ENCODE data around the gene PACSIN3. TPM values are rescaled to one million over a fixed set of nuclear protein-coding genes. Genes with fewer than 3 reads are reported as not detected.
"Not testable (repeated sequence)": the region's sequence is repeated elsewhere in the genome, so short reads cannot be mapped to it uniquely, and the experiment has no call there.

The PACSIN3 gene
- total RNA-seq, 1 experiment from 2014 or later, result 88.1 TPM

- no peak for DNase-seq (ENCODE audit: low spot score)
- in situ Hi-C loops (cut with HindIII; ENCODE audit: low sequenced_read_pairs), result no loop called here
Observed at GRCh38 chr11:47202576-47202975, 16.3 kb upstream of the PACSIN3 start.

GRCh38 chr11:47201015-47201414, 14.8 kb upstream of the PACSIN3 start:
- in situ Hi-C loops (cut with HindIII; ENCODE audit: low sequenced_read_pairs), result no loop called here
- DNase-seq (ENCODE audit: low spot score), result no peak

- in situ Hi-C loops (cut with HindIII; ENCODE audit: low sequenced_read_pairs), result not testable (repeated sequence)
Observed at GRCh38 chr11:47198161-47198560, 11.9 kb upstream of the PACSIN3 start.

GRCh38 chr11:47192111-47192510, 5.9 kb upstream of the PACSIN3 start:
- no peak for DNase-seq (ENCODE audit: low spot score)
- in situ Hi-C loops (cut with HindIII; ENCODE audit: low sequenced_read_pairs), result no loop called here

More at GRCh38 chr11:47198161-47198560, 11.9 kb upstream of the PACSIN3 start:
- DNase-seq (ENCODE audit: low spot score), result not testable (repeated sequence)

- DNase-seq (ENCODE audit: low spot score); in situ Hi-C loops (cut with HindIII; ENCODE audit: low sequenced_read_pairs): not testable (repeated sequence)
Observed at GRCh38 chr11:47191137-47191536, 4.9 kb upstream of the PACSIN3 start.

- in situ Hi-C loops (cut with HindIII; ENCODE audit: low sequenced_read_pairs), result no loop called here
- peak; percentile 37 for DNase-seq (ENCODE audit: low spot score)
Observed at GRCh38 chr11:47189100-47189834, 3.0 kb upstream of the PACSIN3 start.

GRCh38 chr11:47188259-47188658, 2.0 kb upstream of the PACSIN3 start:
- in situ Hi-C loops (cut with HindIII; ENCODE audit: low sequenced_read_pairs), result no loop called here
- DNase-seq (ENCODE audit: low spot score), result no peak

GRCh38 chr11:47187723-47188122, 1.5 kb upstream of the PACSIN3 start:
- DNase-seq (ENCODE audit: low spot score), result peak; percentile 56
- in situ Hi-C loops (cut with HindIII; ENCODE audit: low sequenced_read_pairs), result no loop called here

GRCh38 chr11:47186700-47187695, 764 bp upstream of the PACSIN3 start:
- in situ Hi-C loops (cut with HindIII; ENCODE audit: low sequenced_read_pairs), result no loop called here
- DNase-seq (ENCODE audit: low spot score), result peak; percentile 93

GRCh38 chr11:47185305-47186075, 744 bp downstream of the PACSIN3 start:
- in situ Hi-C loops (cut with HindIII; ENCODE audit: low sequenced_read_pairs), result no loop called here
- DNase-seq (ENCODE audit: low spot score), result peak; percentile 61

GRCh38 chr11:47184711-47185304, 1.4 kb downstream of the PACSIN3 start:
- DNase-seq (ENCODE audit: low spot score), result peak; percentile 57
- in situ Hi-C loops (cut with HindIII; ENCODE audit: low sequenced_read_pairs), result loop anchor here (5.0 kb wide), 1 partner anchor 47 kb away; no protein-coding TSS in a partner anchor

- no peak for DNase-seq (ENCODE audit: low spot score)
- in situ Hi-C loops (cut with HindIII; ENCODE audit: low sequenced_read_pairs), result loop anchor here (5.0 kb wide), 1 partner anchor 48 kb away; no protein-coding TSS in a partner anchor
Observed at GRCh38 chr11:47183969-47184368, 2.3 kb downstream of the PACSIN3 start.

- DNase-seq (ENCODE audit: low spot score), result no peak
- in situ Hi-C loops (cut with HindIII; ENCODE audit: low sequenced_read_pairs), result loop anchor here (5.0 kb wide), 1 partner anchor 49 kb away; no protein-coding TSS in a partner anchor
Observed at GRCh38 chr11:47183031-47183856, 3.0 kb downstream of the PACSIN3 start.

GRCh38 chr11:47182380-47182779, 3.9 kb downstream of the PACSIN3 start:
- DNase-seq (ENCODE audit: low spot score), result no peak
- in situ Hi-C loops (cut with HindIII; ENCODE audit: low sequenced_read_pairs), result loop anchor here (5.0 kb wide), 1 partner anchor 50 kb away; no protein-coding TSS in a partner anchor

GRCh38 chr11:47181271-47181670, 5.0 kb downstream of the PACSIN3 start:
- DNase-seq (ENCODE audit: low spot score), result no peak
- in situ Hi-C loops (cut with HindIII; ENCODE audit: low sequenced_read_pairs), result loop anchor here (5.0 kb wide), 1 partner anchor 51 kb away; no protein-coding TSS in a partner anchor

GRCh38 chr11:47180006-47180787, 6.0 kb downstream of the PACSIN3 start:
- in situ Hi-C loops (cut with HindIII; ENCODE audit: low sequenced_read_pairs), result loop anchor here (5.0 kb wide), 1 partner anchor 52 kb away; no protein-coding TSS in a partner anchor
- DNase-seq (ENCODE audit: low spot score), result no peak

GRCh38 chr11:47179655-47179991, 6.6 kb downstream of the PACSIN3 start:
- DNase-seq (ENCODE audit: low spot score), result peak; percentile 47
- in situ Hi-C loops (cut with HindIII; ENCODE audit: low sequenced_read_pairs), result no loop called here

All from G401 (cell line).